Heart left ventricle (tissue), 13 donors: Measurements from ENCODE around the gene TMEM247.

Experiments
- POLR2A ChIP-seq, 2 donors: fragments of 450-650 bp; IDR thresholded peaks; one replicate each; pipeline ENCODE4 v1.6.1; 2017; ENCODE audit warnings: antibody characterized with exemption in 2 of 2, mild to moderate bottlenecking in 2 of 2, moderate library complexity in 2 of 2
- TF ChIP-seq, protein P1 (sequence below), 12 donors: fragments of 200-600 bp; sonication (generic) in 4 of 12; IDR thresholded peaks; one replicate each; pipeline versions ENCODE4 v1.5.0 to v1.8.0; 2018 to 2022; ENCODE audit warnings: antibody characterized with exemption in 12 of 12, mild to moderate bottlenecking in 5 of 12
- donor health status: ischemic (EF 13 %, LVEDD 7.1; RV severe dilation, severe dysfunction).
- donor health status: DM: no; HTN: yes; CAD: no.
- donor health status: DM: no; HTN: no; CAD: no.
- donor health status: ischemic (EF 25% LVEDD 6.9; RV normal size, moderate dysfunction).
- donor health status: ischemic (EF 25% LVEDD 5.7; RV mildly dilated, moderate dysfunction).
- donor health status: ischemic (EF 35%, LVEDD 5.7; RV mildly dilated, moderate dysfunction).
- donor health status: nonischemic (EF 11% LVEDD 7.7; RV severe dilation, severe dysfunction).
- donor health status: DM: yes; HTN: yes; CAD: no.
- donor health status: PGD.
- donor health status: ischemic (EF 29% LVEDD 5.4; RV normal size, mild dysfunction).
- donor health status: nonischemic (EF 23%, LVEDD 6.1; RV moderate dilation, normal function).

DNA sequence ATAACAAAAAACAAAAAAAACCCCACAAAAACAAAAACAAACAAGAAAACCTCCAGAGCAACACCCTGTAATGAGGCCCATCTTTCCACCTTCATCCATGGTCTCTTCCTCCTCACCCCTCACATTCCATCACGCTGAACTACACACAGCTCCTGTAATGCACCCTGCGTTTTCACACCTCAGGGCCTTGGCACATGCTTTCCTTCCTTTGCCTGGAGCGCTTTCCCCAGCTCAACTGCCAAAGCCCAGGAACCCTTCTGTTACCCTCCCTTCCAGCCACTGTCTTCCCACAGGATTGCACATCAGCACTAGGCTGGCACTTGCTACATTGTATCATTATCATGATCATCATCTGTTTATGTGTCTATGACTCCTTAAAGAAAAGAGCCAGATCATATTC lies 29.4 kb downstream of the TMEM247 start:
- TF ChIP-seq, protein P1, sequence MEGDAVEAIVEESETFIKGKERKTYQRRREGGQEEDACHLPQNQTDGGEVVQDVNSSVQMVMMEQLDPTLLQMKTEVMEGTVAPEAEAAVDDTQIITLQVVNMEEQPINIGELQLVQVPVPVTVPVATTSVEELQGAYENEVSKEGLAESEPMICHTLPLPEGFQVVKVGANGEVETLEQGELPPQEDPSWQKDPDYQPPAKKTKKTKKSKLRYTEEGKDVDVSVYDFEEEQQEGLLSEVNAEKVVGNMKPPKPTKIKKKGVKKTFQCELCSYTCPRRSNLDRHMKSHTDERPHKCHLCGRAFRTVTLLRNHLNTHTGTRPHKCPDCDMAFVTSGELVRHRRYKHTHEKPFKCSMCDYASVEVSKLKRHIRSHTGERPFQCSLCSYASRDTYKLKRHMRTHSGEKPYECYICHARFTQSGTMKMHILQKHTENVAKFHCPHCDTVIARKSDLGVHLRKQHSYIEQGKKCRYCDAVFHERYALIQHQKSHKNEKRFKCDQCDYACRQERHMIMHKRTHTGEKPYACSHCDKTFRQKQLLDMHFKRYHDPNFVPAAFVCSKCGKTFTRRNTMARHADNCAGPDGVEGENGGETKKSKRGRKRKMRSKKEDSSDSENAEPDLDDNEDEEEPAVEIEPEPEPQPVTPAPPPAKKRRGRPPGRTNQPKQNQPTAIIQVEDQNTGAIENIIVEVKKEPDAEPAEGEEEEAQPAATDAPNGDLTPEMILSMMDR (IDR thresholded peaks at IDR 0.05): no peak
- no peak for TF ChIP-seq POLR2A (IDR thresholded peaks at IDR 0.05)
